GM18519 (cell line): ENCODE measurements around the gene TTC31.
"Not testable (repeated sequence)": the region's sequence is repeated elsewhere in the genome, so short reads cannot be mapped to it uniquely, and the experiment has no call there.

Source experiments
- ATAC-seq: cut with Tn5 transposase; IDR thresholded peaks from one replicate; pipeline ENCODE4 v1.9.1; 2021; ENCODE audit warnings: mild to moderate bottlenecking, moderate library complexity; ENCODE audit not compliant: unreplicated experiment, low FRiP score

TTC31 gene

DNA sequence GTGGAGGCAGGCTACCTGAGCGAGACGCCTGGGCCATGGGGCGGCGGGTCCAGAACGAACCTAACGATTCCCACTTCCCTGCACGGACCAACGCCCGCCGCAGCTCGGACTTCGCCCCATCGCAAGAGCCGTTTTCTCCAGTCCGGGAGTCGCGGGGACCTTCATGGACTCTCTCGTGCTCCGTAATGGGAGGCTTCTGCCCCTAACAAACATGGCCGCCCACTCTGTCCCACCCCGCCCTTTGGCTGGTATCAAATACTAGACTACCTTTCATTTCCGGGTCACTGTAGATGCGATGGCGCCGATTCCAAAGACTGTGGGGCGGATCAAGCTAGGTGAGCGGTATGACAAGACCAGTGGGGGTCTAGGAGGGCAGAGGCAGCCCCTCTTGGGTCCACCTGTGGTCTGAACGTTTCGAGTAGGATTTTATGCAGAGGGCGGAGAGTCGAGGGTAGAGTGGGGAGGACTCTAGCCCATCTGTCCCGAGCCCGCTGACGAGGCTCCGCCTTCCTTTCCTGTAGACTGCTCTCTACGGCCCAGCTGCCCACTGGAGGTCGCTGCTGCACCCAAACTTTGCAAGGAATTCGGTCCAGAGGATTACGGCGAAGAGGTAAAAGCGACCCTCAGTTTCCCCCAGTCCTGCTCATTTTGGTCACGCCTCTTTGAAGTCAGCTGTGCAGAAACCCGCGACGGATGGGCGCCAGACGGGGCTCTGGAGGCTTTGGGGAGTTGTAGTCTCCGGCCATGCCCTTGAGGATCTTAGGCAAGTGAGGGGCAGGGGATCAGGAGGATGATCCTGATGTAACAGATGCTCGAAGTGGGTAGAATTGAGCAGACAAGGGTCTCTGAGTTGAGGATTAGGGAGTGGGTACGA lies at the start of gene TTC31, which contains the start of gene CCDC142:
TTC31 (plus strand) TSS at position 281 of the 874 bp plus-strand sequence; CDS start at position 296, 15 bp downstream.
CCDC142 (minus strand) TSS at position 198 of the 874 bp plus-strand sequence; CDS start at position 37, 161 bp downstream.
- ATAC-seq = peak; percentile 67

- no peak for ATAC-seq
Observed at GRCh38 chr2:74436111-74436805, 46.6 kb upstream of the TTC31 start.

DNA sequence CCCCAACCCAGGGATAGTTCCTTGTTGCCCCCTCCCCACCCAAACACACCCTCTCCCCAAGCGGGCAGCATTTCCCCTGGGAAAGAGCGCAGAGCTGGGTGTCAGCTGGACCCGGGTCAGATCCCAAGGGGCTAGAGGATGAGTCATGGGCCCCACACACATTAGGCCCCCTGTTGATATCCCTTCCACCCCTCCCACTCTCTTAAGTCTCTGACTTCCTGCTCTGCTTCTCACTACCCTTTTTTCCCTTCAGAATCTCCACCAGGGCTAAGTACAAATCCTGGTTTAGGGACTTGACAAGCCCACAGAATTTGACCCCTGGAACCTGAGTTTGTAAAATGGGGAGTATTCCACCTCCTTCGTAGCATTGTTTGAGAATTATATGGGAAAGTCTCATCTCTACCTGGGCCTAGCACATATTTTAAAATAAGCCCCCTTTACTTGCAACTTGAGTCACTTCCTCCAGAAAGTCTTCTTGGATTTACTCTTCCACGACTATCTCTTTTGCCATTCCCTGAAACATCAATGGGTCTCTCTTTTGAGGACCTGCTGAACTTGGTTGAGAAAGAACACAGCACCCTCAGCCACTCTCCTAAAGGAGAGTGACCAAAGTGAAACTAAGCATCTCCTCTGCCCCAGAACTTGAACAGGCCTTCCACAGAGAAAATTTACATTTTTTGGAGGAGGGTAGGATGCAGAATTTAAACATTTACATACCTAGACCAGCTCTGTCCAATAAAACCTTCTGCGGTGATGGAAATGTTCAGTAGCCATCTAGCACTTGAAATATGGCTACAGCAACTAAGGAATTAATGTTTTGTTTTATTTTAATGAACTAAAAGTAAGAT lies 45.8 kb upstream of the TTC31 start:
- ATAC-seq = no peak

DNA sequence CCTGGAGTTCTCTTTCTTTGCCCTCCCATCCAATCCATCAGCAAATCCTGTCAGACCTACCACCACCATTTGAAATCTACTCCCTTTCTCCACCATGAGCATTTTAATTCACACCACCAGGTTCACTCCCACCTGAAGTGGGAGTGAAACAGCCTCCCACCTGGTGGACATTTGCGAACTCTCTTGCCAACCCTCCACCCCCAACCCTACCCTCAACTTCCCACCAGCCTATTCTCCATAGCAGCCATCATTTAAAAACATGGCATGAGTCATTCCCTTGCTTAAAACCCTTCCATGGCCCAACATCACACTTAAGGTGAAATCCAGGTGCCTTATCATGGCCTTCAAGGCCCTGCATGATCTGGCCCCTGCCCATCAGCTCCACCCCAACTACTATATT lies 44.6 kb upstream of the TTC31 start:
- no peak for ATAC-seq

DNA sequence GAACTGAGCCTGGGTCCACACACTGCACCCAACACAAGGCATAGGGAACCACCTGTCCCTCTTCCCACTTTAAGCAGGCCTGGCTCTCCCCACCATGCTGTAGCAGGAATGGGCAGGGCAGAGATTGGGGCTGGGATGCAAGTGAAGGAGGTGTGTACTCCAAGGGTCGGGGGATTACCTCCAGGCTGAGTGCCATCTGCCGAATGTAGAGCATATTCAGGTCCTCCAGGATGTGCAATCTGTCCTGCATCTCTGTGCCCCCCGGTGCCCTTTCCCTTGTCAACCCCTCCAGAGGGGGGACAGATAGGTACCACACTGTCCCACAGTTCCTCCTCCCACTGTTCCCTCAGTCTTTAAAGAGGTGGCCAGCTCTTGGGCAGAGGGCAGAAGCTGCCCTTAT lies 43.5 kb upstream of the TTC31 start:
- no peak for ATAC-seq

DNA sequence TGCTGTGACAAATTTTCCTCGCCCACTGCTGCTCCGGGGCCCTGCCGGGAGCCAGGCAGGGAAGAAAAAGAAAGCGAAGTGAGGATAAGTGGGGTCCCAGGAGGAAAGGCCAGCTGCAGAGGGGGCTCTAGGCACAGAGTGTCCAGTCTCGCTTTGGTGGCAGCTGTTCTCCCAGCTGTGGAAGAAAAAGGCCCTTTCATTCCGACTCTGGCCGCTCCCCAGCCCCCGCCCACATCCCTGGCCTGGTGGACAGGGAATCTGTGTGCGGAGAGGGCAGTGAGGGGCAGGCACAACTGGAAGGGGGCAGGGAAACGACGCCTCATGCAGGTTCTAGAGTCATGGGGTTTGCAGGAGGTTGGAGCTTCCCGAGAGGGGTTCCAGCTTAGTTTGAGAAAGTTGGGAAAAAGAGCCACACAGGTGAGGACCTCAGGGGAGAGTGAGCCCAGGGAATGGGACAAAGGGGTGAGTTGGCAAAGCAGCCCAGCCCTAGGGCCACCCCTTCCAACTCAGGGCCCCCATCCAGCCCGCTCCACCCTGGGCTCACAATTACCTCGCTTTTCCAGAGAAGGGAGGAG lies 43.0 kb upstream of the TTC31 start:
- no peak for ATAC-seq

- ATAC-seq = peak; percentile 86
Observed at GRCh38 chr2:74440378-74441169, 42.3 kb upstream of the TTC31 start.

- no peak for ATAC-seq
Observed at GRCh38 chr2:74441170-74441689, 41.7 kb upstream of the TTC31 start.

DNA sequence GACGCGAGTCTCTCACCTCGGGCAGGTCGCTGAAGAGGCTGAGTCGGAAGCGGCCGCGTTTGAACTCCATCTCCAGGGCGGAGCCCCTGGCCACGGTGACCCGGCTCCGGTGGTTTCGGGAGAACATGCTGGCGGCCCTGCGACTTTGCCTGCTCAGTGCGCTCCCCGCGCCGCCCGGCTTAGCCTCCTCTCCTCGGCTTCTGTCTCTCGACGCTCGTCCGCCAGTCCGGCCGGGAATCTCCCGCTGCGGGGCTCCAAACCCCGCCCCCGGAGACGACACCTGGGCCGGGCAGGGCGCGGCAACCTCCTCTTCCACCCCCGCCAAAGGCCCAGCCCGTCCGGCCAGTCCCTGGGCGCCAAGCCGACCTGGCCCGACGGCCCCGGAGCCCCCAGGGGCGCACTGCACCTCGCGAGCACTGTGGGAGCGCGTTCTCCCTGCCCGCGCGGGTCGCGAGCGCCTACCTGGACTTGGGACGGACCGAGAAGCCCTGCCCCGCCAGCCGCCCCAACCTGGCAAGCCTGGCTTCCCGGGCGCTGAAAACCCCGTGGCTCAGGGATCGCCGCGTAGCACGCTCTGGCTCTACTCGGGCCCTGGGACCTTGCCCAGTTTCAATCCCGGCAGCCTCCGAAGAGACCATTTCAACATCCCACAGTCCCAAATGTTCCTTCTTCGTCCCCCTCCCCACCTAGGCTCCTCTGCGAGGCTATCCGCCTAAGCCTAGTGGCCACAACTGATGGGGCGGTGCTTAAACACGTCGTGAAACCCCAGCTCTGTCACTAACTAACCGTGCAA lies 41.0 kb upstream of the TTC31 start, which contains the start of gene RTKN:
RTKN (minus strand) TSS at position 248 of the 793 bp plus-strand sequence; CDS start at position 127, 121 bp downstream.
- ATAC-seq = no peak

GRCh38 chr2:74442483-74443297 lies 40.2 kb upstream of the TTC31 start:
- ATAC-seq = not testable (repeated sequence)

GRCh38 chr2:74444498-74445318 lies 38.2 kb upstream of the TTC31 start:
- ATAC-seq = no peak

GRCh38 chr2:74447230-74447999 lies 35.5 kb upstream of the TTC31 start:
- ATAC-seq = no peak

- ATAC-seq = no peak
Observed at GRCh38 chr2:74448771-74449170, 34.1 kb upstream of the TTC31 start.

DNA sequence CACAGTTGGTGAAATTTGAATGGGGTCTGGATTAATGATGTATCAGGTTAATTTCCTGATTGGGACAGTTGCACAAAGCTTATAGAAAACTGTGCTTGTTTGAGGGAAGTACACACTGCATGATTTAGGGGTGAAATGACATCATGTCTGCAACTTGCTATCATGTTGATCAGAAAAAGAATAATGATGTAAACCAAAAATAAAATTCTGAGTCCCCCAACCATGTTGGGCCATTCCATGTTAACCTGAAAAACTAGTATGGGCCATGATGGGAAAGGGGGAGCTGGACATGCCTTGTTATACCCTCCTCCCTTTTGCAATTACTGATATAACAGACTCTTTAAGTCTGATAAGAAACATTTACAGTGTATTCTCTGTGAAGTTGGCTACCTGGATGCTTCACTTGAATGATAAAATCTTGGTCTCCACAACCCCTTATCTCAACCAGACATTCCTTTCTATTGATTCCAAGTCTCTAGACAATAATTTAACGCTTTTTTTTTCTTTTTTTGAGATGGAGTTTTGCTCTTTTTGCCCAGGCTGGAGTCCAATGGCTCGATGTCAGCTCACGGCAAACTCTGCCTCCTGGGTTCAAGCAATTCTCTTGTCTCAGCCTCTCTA lies 32.2 kb upstream of the TTC31 start:
- no peak for ATAC-seq

- ATAC-seq = peak; percentile 57
Observed at GRCh38 chr2:74454654-74455511, 28.0 kb upstream of the TTC31 start, which contains the start of gene INO80B. INO80B (plus strand) TSS chr2:74455087; CDS start chr2:74455117, 30 bp downstream.
